ENCODE results near the gene CDK5. TPM values are rescaled to one million over a fixed set of nuclear protein-coding genes. Genes with fewer than 3 reads are reported as not detected.

The CDK5 gene
- total and polyA plus RNA-seq, 9 of the 15 experiments (the other 6 are each of a cell fraction or from before 2014, with no cell fraction given), result 3.2 to 38.0 (median 27.5) TPM

GRCh38 chr7:151080522-151081169 lies 22.9 kb upstream of the CDK5 start, which contains the start of gene FASTK (continued):
- TF ChIP-seq CREB3L1 (IDR thresholded peaks at IDR 0.05; ENCODE audit: borderline replicate concordance, low read depth), result peak; percentile 98
- no peak for TF ChIP-seq ZMIZ1 (IDR thresholded peaks at IDR 0.05; ENCODE audit: low read depth in 2 of 2, low read length in 2 of 2)
- peak in 1 of 2 experiments; percentile 28; a peak in 1 of 3 replicates for TF ChIP-seq CBX3 (IDR thresholded peaks at IDR 0.05; ENCODE audit: borderline replicate concordance in 1 of 2, low read length in 2 of 2)
- no peak for TF ChIP-seq ZNF23 (CRISPR knock-in tag; IDR thresholded peaks at IDR 0.05)
- TF ChIP-seq HEY1 (CRISPR knock-in tag; IDR thresholded peaks at IDR 0.05; ENCODE audit: borderline replicate concordance), result no peak
- TF ChIP-seq CBFA2T2 (conservative IDR thresholded peaks at IDR 0.05), result no peak
- TF ChIP-seq TAF15 (IDR thresholded peaks at IDR 0.05; ENCODE audit: low read depth, low read length), result no peak
- TF ChIP-seq ZC3H4 (CRISPR knock-in tag; IDR thresholded peaks at IDR 0.05; ENCODE audit: borderline replicate concordance), result 0 out of 2 replicates have a peak, but pooled peaks have one; percentile 21
- TF ChIP-seq ZNF324 (CRISPR knock-in tag; IDR thresholded peaks at IDR 0.05), result no peak
- no peak for TF ChIP-seq HDAC2 (IDR thresholded peaks at IDR 0.05)
- TF ChIP-seq EP400 (IDR thresholded peaks at IDR 0.05), result no peak
- TF ChIP-seq NFATC3 (IDR thresholded peaks at IDR 0.05), result no peak
- peak in 1 of 2 experiments; percentile 95; a peak in 2 of 4 replicates for TF ChIP-seq ZNF639 (CRISPR knock-in tag; conservative IDR thresholded peaks at IDR 0.05 in 1 of 2, IDR thresholded peaks at IDR 0.05 in 1 of 2)
- 0 out of 2 replicates have a peak, but pooled peaks have one; percentile 81 for TF ChIP-seq NR2F6 (CRISPR knock-in tag; IDR thresholded peaks at IDR 0.05)
- TF ChIP-seq THRB (CRISPR knock-in tag; conservative IDR thresholded peaks at IDR 0.05), result no peak; the same call in 1 of the 2 replicates
- no peak for TF ChIP-seq SNAPC5 (CRISPR knock-in tag; IDR thresholded peaks at IDR 0.05)
- TF ChIP-seq FUS (optimal IDR thresholded peaks at IDR 0.05; ENCODE audit: low read depth, low read length), result peak; percentile 68
- TF ChIP-seq SPI1 (IDR thresholded peaks at IDR 0.05; ENCODE audit: borderline replicate concordance, low read depth, low read length), result peak; percentile 36; the same call in 1 of the 2 replicates
- TF ChIP-seq ZNF511 (CRISPR knock-in tag; IDR thresholded peaks at IDR 0.05), result no peak; the same call in none of the 2 replicates

Measured in K562 (cell line).